ENCODE results near the gene ERMP1. TPM values are rescaled to one million over a fixed set of nuclear protein-coding genes. Genes with fewer than 3 reads are reported as not detected.

Gene ERMP1
- total and polyA plus RNA-seq, 7 donors, result 2.4 to 12.3 (median 8.8) TPM

- ATAC-seq (no peak), DNase-seq (no peak)
- no peak overlapping the region for H3K27ac ChIP-seq
- no peaks in the 10 kb centered on the region for H3K4me1 ChIP-seq
- intact Hi-C loops (cut with DNase I), result no loop called here
- no peak for TF ChIP-seq CTCF (IDR thresholded peaks at IDR 0.05)
- H3K9me3 ChIP-seq, result no peaks in the 10 kb centered on the region
- no peaks in the 10 kb centered on the region for H3K27me3 ChIP-seq (ENCODE audit: insufficient read depth in 3 of 3, low read length in 2 of 3)
- WGBS, 3 donors, result 93 to 96% (median 94%) methylated on average over 7 of the region's 7 CpGs
- peaks cover 0 to 21% of the 10 kb centered on the region in 2 donors for H3K36me3 ChIP-seq (ENCODE audit: insufficient read depth in 1 of 2, low read depth in 1 of 2)
- no peak overlapping the region for H3K4me3 ChIP-seq
Measured at GRCh38 chr9:5876711-5877110, 43.8 kb upstream of the ERMP1 start.

GRCh38 chr9:5876026-5876425 lies 43.1 kb upstream of the ERMP1 start:
- Histone ChIP-seq H3K36me3 (ENCODE audit: insufficient read depth in 1 of 2, low read depth in 1 of 2) (peaks cover 0 to 25% of the 10 kb centered on the region in 2 donors), H3K4me1 (no peaks in the 10 kb centered on the region), H3K27ac (no peak overlapping the region), H3K4me3 (no peak overlapping the region), H3K9me3 (no peaks in the 10 kb centered on the region), H3K27me3 (ENCODE audit: insufficient read depth in 3 of 3, low read length in 2 of 3) (no peaks in the 10 kb centered on the region)
- intact Hi-C loops (cut with DNase I), result no loop called here
- ATAC-seq, result no peak
- TF ChIP-seq CTCF (IDR thresholded peaks at IDR 0.05), result no peak
- 52 to 74% (median 67%) methylated on average over 1 of the region's 1 CpG for WGBS, 3 donors
- DNase-seq, result no peak

GRCh38 chr9:5874048-5874447 lies 41.1 kb upstream of the ERMP1 start:
- H3K36me3 ChIP-seq (ENCODE audit: insufficient read depth in 1 of 2, low read depth in 1 of 2), result peaks cover 0 to 25% of the 10 kb centered on the region in 2 donors

GRCh38 chr9:5873439-5873838 lies 40.5 kb upstream of the ERMP1 start:
- Histone ChIP-seq H3K27me3 (ENCODE audit: insufficient read depth in 3 of 3, low read length in 2 of 3) (no peaks in the 10 kb centered on the region), H3K27ac (no peak overlapping the region), H3K36me3 (ENCODE audit: insufficient read depth in 1 of 2, low read depth in 1 of 2) (peaks cover 0 to 25% of the 10 kb centered on the region in 2 donors), H3K4me3 (no peak overlapping the region), H3K4me1 (no peaks in the 10 kb centered on the region), H3K9me3 (no peaks in the 10 kb centered on the region)
- DNase-seq (no peak), ATAC-seq (no peak)
- 94 to 99% (median 97%) methylated on average over 5 of the region's 5 CpGs for WGBS, 3 donors
- intact Hi-C loops (cut with DNase I), result no loop called here
- no peak for TF ChIP-seq CTCF (IDR thresholded peaks at IDR 0.05)

More at GRCh38 chr9:5874048-5874447, 41.1 kb upstream of the ERMP1 start:
- TF ChIP-seq CTCF (IDR thresholded peaks at IDR 0.05), result no peak
- DNase-seq, result no peak
- WGBS, 3 donors, result 83 to 88% (median 86%) methylated on average over 2 of the region's 2 CpGs
- no peaks in the 10 kb centered on the region for H3K4me1 ChIP-seq
- H3K4me3 ChIP-seq, result no peak overlapping the region
- no peak overlapping the region for H3K27ac ChIP-seq
- intact Hi-C loops (cut with DNase I), result no loop called here
- ATAC-seq, result no peak
- no peaks in the 10 kb centered on the region for H3K9me3 ChIP-seq
- no peaks in the 10 kb centered on the region for H3K27me3 ChIP-seq (ENCODE audit: insufficient read depth in 3 of 3, low read length in 2 of 3)

GRCh38 chr9:5872511-5872910 lies 39.6 kb upstream of the ERMP1 start:
- no peak overlapping the region for H3K27ac ChIP-seq
- no peak for TF ChIP-seq CTCF (IDR thresholded peaks at IDR 0.05)
- WGBS, 3 donors, result 70 to 81% (median 74%) methylated on average over 4 of the region's 4 CpGs
- peaks cover 0 to 31% of the 10 kb centered on the region in 2 donors for H3K36me3 ChIP-seq (ENCODE audit: insufficient read depth in 1 of 2, low read depth in 1 of 2)
- intact Hi-C loops (cut with DNase I), result no loop called here
- H3K4me1 ChIP-seq, result no peaks in the 10 kb centered on the region
- DNase-seq (no peak), ATAC-seq (no peak)
- H3K4me3 ChIP-seq, result no peak overlapping the region
- no peaks in the 10 kb centered on the region for H3K27me3 ChIP-seq (ENCODE audit: insufficient read depth in 3 of 3, low read length in 2 of 3)
- no peaks in the 10 kb centered on the region for H3K9me3 ChIP-seq

Data from psoas muscle (tissue), 8 donors.